Calu3 (cell line): ENCODE results near the gene ENG. TPM values are rescaled to one million over a fixed set of nuclear protein-coding genes. Genes with fewer than 3 reads are reported as not detected.

Experiments
- BruUV-seq: library from RNA; stranded (reverse); fragments of 400-500 nt; replicated peaks from 2 replicates; lab custom pipeline; 2021; lab: Mats Ljungman, UMichigan
- CTCF ChIA-PET: fragments of 300-600 bp; sonication (Branson Sonifier 250); formaldehyde crosslinking; loops from one replicate; lab custom pipeline; 2022; ENCODE audit warnings: antibody characterized with exemption; lab: Charles Lee
- DNase-seq: peaks from one replicate; pipeline ENCODE4 v3.0.0; 2022
- H3K27ac Mint-ChIP-seq: one replicate; pipeline ENCODE4 v1.8.0; 2022; ENCODE audit warnings: mixed read lengths; ENCODE audit not compliant: unreplicated experiment
- H3K27me3 Mint-ChIP-seq: one replicate; pipeline ENCODE4 v1.8.0; 2022; ENCODE audit warnings: mixed read lengths; ENCODE audit not compliant: unreplicated experiment
- H3K36me3 Mint-ChIP-seq: one replicate; pipeline ENCODE4 v1.8.0; 2022; ENCODE audit warnings: mild to moderate bottlenecking, moderate library complexity, mixed read lengths; ENCODE audit not compliant: insufficient read depth, unreplicated experiment
- H3K4me1 Mint-ChIP-seq: one replicate; pipeline ENCODE4 v1.8.0; 2022; ENCODE audit warnings: mild to moderate bottlenecking, low read depth, mixed read lengths; ENCODE audit not compliant: unreplicated experiment
- H3K4me3 Mint-ChIP-seq: one replicate; pipeline ENCODE4 v1.8.0; 2022; ENCODE audit warnings: mild to moderate bottlenecking, low read depth, moderate library complexity, mixed read lengths; ENCODE audit not compliant: unreplicated experiment
- H3K9me3 Mint-ChIP-seq: one replicate; pipeline ENCODE4 v1.8.0; 2022; ENCODE audit warnings: low read depth, mixed read lengths; ENCODE audit not compliant: unreplicated experiment
- intact Hi-C: fragments of 100-400 bp; cut with micrococcal nuclease; formaldehyde crosslinking; loops from one replicate; pipeline ENCODE4 v1.10.0; 2022; ENCODE audit not compliant: unreplicated experiment
- total RNA-seq: library from RNA; stranded (reverse); gene quantifications from 2 replicates; pipeline ENCODE4 v1.2.3, GENCODE V29; 2022
- TF ChIP-seq, protein P1 (sequence below): fragments of 200-600 bp; IDR thresholded peaks from one replicate; pipeline ENCODE4 v1.8.0; 2022; ENCODE audit warnings: antibody characterized with exemption; ENCODE audit not compliant: unreplicated experiment

Gene ENG
- total RNA-seq, 1 experiment from 2014 or later = not detected

DNA sequence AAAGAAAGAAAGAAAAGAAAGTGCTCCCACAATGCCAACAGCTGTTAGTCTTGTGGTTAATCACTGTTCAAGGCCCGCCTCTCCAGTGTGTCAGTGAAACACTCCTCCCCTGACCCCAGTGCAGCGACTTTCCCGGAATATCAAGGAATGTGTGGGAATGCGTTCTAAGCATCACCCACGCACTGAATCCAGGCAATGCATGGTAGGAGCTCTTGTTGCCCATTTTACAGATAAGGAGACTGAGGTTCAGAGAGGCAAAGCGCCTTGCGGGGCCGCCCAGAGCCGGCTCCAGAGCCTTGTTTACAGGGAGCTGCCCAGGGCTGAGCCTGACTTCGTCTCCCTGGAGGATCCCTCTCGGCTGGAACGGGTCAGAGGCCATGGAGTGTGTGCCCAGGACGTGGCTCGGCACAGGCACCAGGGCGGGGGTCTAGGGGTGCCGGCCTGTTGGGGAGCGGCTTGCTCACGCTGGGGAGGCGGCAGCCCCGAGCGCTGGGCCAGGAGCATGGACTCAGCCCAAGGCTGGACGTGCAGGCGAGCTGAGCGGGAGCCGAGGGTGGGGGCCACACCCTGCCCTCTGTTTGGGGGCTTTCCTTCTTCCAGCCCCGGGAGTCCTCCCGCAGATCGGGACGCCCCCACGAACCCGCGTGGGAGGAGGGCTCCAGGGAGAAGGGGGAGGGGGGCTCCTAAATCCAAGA lies 44.1 kb upstream of the ENG start:
- CTCF ChIA-PET = no interaction called here
- intact Hi-C loops = no loop called here
- H3K9me3 Mint-ChIP-seq = no peaks in the 10 kb centered on the region
- TF ChIP-seq, protein P1, sequence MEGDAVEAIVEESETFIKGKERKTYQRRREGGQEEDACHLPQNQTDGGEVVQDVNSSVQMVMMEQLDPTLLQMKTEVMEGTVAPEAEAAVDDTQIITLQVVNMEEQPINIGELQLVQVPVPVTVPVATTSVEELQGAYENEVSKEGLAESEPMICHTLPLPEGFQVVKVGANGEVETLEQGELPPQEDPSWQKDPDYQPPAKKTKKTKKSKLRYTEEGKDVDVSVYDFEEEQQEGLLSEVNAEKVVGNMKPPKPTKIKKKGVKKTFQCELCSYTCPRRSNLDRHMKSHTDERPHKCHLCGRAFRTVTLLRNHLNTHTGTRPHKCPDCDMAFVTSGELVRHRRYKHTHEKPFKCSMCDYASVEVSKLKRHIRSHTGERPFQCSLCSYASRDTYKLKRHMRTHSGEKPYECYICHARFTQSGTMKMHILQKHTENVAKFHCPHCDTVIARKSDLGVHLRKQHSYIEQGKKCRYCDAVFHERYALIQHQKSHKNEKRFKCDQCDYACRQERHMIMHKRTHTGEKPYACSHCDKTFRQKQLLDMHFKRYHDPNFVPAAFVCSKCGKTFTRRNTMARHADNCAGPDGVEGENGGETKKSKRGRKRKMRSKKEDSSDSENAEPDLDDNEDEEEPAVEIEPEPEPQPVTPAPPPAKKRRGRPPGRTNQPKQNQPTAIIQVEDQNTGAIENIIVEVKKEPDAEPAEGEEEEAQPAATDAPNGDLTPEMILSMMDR = no peak
- no peak for DNase-seq
- H3K36me3 Mint-ChIP-seq = peaks cover 26% of the 10 kb centered on the region
- peak overlapping the region; percentile 73 for H3K4me3 Mint-ChIP-seq
- no TSS peak for BruUV-seq
- no peaks in the 10 kb centered on the region for H3K27me3 Mint-ChIP-seq
- H3K4me1 Mint-ChIP-seq = peaks cover 8% of the 10 kb centered on the region
- peak overlapping the region; percentile 27 for H3K27ac Mint-ChIP-seq

DNA sequence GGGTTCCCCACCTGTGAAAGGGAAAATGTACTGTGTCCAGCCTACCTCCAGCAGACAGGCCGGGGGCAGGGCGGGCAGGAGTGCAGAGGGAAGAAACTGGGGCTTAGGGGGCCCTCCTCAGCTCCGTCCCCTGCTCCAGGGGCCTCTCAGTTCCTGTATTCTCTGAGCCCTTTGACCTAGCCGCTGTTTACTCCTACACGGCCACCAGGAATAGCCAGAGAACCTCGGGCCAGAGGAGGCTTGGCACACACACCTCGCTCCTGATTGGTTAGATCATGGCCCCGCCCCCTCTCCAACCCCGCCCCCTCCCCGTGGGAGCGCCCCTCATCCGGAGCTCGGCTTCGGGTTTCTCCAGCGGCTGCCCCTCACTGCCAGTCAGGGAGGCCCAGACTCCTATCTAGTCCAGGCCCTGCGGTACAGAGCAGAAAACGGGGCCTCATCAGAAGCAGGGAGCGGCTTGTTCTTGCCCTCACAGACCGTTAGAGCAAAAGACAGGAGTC lies 42.8 kb upstream of the ENG start:
- no peaks in the 10 kb centered on the region for H3K27me3 Mint-ChIP-seq
- H3K4me1 Mint-ChIP-seq = peaks cover 8% of the 10 kb centered on the region
- no peak overlapping the region for H3K4me3 Mint-ChIP-seq
- CTCF ChIA-PET = no interaction called here
- no peak for DNase-seq
- intact Hi-C loops = no loop called here
- H3K36me3 Mint-ChIP-seq = peaks cover 27% of the 10 kb centered on the region
- BruUV-seq = no TSS peak
- H3K9me3 Mint-ChIP-seq = no peaks in the 10 kb centered on the region
- TF ChIP-seq, protein P1 = no peak
- H3K27ac Mint-ChIP-seq = no peak overlapping the region

DNA sequence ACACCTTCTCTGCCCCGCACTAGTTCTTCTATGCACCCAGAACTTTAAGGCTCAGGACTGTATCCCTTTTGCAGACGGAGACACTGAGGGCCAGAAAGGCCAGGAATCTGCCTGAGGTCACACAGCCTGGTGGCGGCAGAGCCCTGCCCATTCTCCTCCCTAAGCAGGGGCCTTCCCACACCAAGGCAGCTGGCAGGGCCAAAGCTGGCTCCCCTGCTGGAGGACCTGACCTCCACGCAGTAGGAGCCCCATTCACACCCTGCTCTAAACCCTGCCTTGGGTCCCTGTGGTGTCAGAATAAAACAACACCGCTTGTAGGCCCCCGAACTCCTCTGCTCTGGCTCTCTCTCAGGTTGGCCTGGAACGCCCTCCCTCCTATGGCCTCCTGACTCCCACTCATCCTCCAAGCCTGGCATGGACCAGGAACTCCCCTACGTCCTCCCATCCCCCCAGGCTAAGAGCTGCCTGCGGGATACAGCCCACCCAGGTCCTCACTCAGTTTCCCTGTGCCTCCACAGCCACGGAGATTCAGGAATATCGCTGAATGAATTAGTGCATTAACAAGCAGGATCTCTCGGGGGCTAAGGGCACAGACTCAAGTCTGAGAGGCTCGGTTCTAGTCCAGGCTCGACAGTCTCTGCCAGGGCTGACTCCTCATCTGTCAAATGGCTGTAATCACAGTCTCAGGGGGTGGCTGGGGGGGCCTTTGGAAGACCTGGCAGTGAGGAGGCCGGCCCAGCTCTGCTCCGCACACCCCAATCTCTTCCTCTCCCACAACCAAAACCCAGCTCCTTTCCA lies 42.1 kb upstream of the ENG start:
- intact Hi-C loops = no loop called here
- no peak for DNase-seq
- CTCF ChIA-PET = no interaction called here
- H3K9me3 Mint-ChIP-seq = no peaks in the 10 kb centered on the region
- peaks cover 8% of the 10 kb centered on the region for H3K4me1 Mint-ChIP-seq
- TF ChIP-seq, protein P1 = no peak
- no peak overlapping the region for H3K27ac Mint-ChIP-seq
- H3K4me3 Mint-ChIP-seq = no peak overlapping the region
- H3K27me3 Mint-ChIP-seq = no peaks in the 10 kb centered on the region
- H3K36me3 Mint-ChIP-seq = peaks cover 27% of the 10 kb centered on the region
- BruUV-seq = no TSS peak

DNA sequence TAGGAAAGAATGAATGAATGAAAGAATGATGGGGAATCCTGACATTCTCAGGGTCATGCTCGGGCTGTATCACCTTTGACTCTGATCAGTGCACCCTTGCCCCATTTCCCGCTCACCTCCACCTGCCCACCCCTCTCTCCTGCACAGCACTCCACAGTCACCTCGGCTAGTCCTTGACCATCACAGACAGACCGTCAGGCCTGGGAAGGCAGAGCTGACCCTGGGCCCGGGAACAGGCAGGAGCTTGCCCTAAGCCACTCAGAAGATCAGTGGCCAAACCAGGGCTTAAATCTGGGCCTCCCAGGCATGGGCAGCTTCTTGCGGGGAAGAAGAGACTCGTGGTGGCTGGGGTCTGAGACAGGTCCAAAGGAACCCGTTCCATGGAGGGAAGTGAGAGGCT lies 41.4 kb upstream of the ENG start:
- Mint-ChIP-seq H3K27ac (no peak overlapping the region), H3K4me1 (peaks cover 2% of the 10 kb centered on the region), H3K27me3 (no peaks in the 10 kb centered on the region), H3K4me3 (no peak overlapping the region), H3K9me3 (peaks cover 3% of the 10 kb centered on the region), H3K36me3 (peaks cover 23% of the 10 kb centered on the region)
- CTCF ChIA-PET = no interaction called here
- TF ChIP-seq, protein P1 = no peak
- BruUV-seq = no TSS peak
- intact Hi-C loops = no loop called here
- no peak for DNase-seq
